C4-2B (cell line): ENCODE results near the gene CUL2.

Source experiments
- ZFX ChIP-seq: fragments of 450-650 bp; IDR thresholded peaks from 2 replicates; pipeline ENCODE4 v1.6.1; 2017
- TF ChIP-seq, protein P1 (sequence below): fragments of 450-650 bp; conservative IDR thresholded peaks from 2 replicates; pipeline ENCODE4 v1.5.1; 2017; ENCODE audit warnings: mild to moderate bottlenecking

DNA sequence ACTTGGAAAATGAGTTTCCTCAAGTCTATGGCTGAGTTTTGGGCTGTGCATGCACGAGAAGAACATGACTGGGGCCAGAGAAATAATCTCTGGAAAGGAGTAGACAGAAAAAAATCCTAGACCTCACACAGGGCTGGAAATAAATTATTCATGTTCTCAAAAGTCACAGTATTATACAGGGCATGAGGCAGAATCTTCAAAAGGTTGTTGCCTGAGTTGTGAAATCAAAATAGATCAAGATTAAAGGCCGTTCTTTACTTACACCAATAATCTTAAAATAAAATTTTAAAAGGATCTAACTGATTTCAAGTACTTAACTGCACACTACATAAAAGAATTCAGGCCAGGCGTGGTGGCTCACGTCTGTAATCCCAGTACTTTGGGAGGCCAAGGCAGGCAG lies 22.4 kb upstream of the CUL2 start:
- TF ChIP-seq, protein P1, sequence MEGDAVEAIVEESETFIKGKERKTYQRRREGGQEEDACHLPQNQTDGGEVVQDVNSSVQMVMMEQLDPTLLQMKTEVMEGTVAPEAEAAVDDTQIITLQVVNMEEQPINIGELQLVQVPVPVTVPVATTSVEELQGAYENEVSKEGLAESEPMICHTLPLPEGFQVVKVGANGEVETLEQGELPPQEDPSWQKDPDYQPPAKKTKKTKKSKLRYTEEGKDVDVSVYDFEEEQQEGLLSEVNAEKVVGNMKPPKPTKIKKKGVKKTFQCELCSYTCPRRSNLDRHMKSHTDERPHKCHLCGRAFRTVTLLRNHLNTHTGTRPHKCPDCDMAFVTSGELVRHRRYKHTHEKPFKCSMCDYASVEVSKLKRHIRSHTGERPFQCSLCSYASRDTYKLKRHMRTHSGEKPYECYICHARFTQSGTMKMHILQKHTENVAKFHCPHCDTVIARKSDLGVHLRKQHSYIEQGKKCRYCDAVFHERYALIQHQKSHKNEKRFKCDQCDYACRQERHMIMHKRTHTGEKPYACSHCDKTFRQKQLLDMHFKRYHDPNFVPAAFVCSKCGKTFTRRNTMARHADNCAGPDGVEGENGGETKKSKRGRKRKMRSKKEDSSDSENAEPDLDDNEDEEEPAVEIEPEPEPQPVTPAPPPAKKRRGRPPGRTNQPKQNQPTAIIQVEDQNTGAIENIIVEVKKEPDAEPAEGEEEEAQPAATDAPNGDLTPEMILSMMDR: no peak
- TF ChIP-seq ZFX: no peak
